Activated B cell treated with CpG ODN at 0.5 μM for 24 hours (primary cell): ENCODE data around the gene LRIG1. TPM values are rescaled to one million over a fixed set of nuclear protein-coding genes. Genes with fewer than 3 reads are reported as not detected.

ENCODE experiments used
- ATAC-seq: fragments of 200-7000 bp; cut with Tn5 transposase; one replicate; pipeline ENCODE4 v1.10.0; 2021; ENCODE audit warnings: low read depth, mild to moderate bottlenecking, moderate library complexity
- CTCF ChIA-PET: fragments of 350-600 bp; sonication (Branson Sonifier 250); formaldehyde crosslinking; loops from one replicate; lab custom pipeline; 2021; ENCODE audit warnings: antibody characterized with exemption; lab: Charles Lee
- POLR2A ChIA-PET: fragments of 350-600 bp; sonication (Branson Sonifier 250); formaldehyde crosslinking; loops from one replicate; lab custom pipeline; 2021; ENCODE audit warnings: antibody characterized with exemption; lab: Charles Lee
- DNase-seq: peaks from one replicate; pipeline ENCODE4 v3.0.0; 2022
- H3K27ac Mint-ChIP-seq: one replicate; pipeline ENCODE4 v1.8.0; 2020; ENCODE audit warnings: mixed read lengths
- H3K27me3 Mint-ChIP-seq: one replicate; pipeline ENCODE4 v1.8.0; 2021; ENCODE audit warnings: mixed read lengths
- H3K36me3 Mint-ChIP-seq: one replicate; pipeline ENCODE4 v1.8.0; 2021; ENCODE audit warnings: low read depth, mixed read lengths
- H3K4me1 Mint-ChIP-seq: one replicate; pipeline ENCODE4 v1.8.0; 2021; ENCODE audit warnings: mixed read lengths
- H3K4me3 Mint-ChIP-seq: one replicate; pipeline ENCODE4 v1.8.0; 2020; ENCODE audit warnings: mild to moderate bottlenecking, mixed read lengths
- H3K9me3 Mint-ChIP-seq: one replicate; pipeline ENCODE4 v1.8.0; 2020; ENCODE audit warnings: mixed read lengths
- intact Hi-C: fragments of 100-400 bp; cut with micrococcal nuclease; formaldehyde crosslinking; loops from one replicate; pipeline ENCODE4 v1.15.1; 2024
- total RNA-seq: library from RNA; stranded (reverse); gene quantifications from 2 replicates; pipeline ENCODE4 v1.2.3, GENCODE V29; 2022
- TF ChIP-seq, protein P1 (sequence below): fragments of 200-600 bp; IDR thresholded peaks from one replicate; pipeline ENCODE4 v1.8.0; 2022; ENCODE audit warnings: antibody characterized with exemption, mild to moderate bottlenecking

LRIG1 gene
- total RNA-seq, 1 donor from 2014 or later = 9.7 TPM

GRCh38 chr3:66355394-66355793, 145.4 kb downstream of the LRIG1 start:
- POLR2A ChIA-PET = no interaction called here
- no peaks in the 10 kb centered on the region for H3K27me3 Mint-ChIP-seq

GRCh38 chr3:66354001-66354400, 146.8 kb downstream of the LRIG1 start:
- Mint-ChIP-seq H3K27ac (no peak overlapping the region), H3K4me1 (no peaks in the 10 kb centered on the region), H3K27me3 (no peaks in the 10 kb centered on the region), H3K36me3 (peaks cover 18% of the 10 kb centered on the region), H3K9me3 (no peaks in the 10 kb centered on the region), H3K4me3 (no peak overlapping the region)
- ChIA-PET POLR2A (no interaction called here), CTCF (no interaction called here)
- intact Hi-C loops = no loop called here
- TF ChIP-seq, protein P1, sequence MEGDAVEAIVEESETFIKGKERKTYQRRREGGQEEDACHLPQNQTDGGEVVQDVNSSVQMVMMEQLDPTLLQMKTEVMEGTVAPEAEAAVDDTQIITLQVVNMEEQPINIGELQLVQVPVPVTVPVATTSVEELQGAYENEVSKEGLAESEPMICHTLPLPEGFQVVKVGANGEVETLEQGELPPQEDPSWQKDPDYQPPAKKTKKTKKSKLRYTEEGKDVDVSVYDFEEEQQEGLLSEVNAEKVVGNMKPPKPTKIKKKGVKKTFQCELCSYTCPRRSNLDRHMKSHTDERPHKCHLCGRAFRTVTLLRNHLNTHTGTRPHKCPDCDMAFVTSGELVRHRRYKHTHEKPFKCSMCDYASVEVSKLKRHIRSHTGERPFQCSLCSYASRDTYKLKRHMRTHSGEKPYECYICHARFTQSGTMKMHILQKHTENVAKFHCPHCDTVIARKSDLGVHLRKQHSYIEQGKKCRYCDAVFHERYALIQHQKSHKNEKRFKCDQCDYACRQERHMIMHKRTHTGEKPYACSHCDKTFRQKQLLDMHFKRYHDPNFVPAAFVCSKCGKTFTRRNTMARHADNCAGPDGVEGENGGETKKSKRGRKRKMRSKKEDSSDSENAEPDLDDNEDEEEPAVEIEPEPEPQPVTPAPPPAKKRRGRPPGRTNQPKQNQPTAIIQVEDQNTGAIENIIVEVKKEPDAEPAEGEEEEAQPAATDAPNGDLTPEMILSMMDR = no peak
- no peak for DNase-seq
- no peak for ATAC-seq

More at GRCh38 chr3:66355394-66355793, 145.4 kb downstream of the LRIG1 start:
- no peak for DNase-seq
- H3K36me3 Mint-ChIP-seq = peaks cover 14% of the 10 kb centered on the region
- ATAC-seq = no peak
- TF ChIP-seq, protein P1 = no peak
- H3K4me3 Mint-ChIP-seq = no peak overlapping the region
- H3K4me1 Mint-ChIP-seq = no peaks in the 10 kb centered on the region
- intact Hi-C loops = no loop called here
- CTCF ChIA-PET = no interaction called here
- no peaks in the 10 kb centered on the region for H3K9me3 Mint-ChIP-seq
- no peak overlapping the region for H3K27ac Mint-ChIP-seq

- Mint-ChIP-seq H3K9me3 (no peaks in the 10 kb centered on the region), H3K27ac (no peak overlapping the region), H3K27me3 (no peaks in the 10 kb centered on the region), H3K4me3 (no peak overlapping the region), H3K36me3 (peaks cover 21% of the 10 kb centered on the region), H3K4me1 (no peaks in the 10 kb centered on the region)
- DNase-seq = no peak
- ChIA-PET POLR2A (no interaction called here), CTCF (no interaction called here)
- ATAC-seq = no peak
- intact Hi-C loops = no loop called here
- TF ChIP-seq, protein P1 = no peak
Measured at GRCh38 chr3:66353530-66353929, 147.3 kb downstream of the LRIG1 start.

- H3K4me3 Mint-ChIP-seq = no peak overlapping the region
- intact Hi-C loops = no loop called here
- DNase-seq = no peak
- peaks cover 24% of the 10 kb centered on the region for H3K36me3 Mint-ChIP-seq
- H3K4me1 Mint-ChIP-seq = no peaks in the 10 kb centered on the region
- ChIA-PET POLR2A (no interaction called here), CTCF (no interaction called here)
- no peak overlapping the region for H3K27ac Mint-ChIP-seq
- ATAC-seq = no peak
- no peaks in the 10 kb centered on the region for H3K9me3 Mint-ChIP-seq
- no peaks in the 10 kb centered on the region for H3K27me3 Mint-ChIP-seq
- TF ChIP-seq, protein P1 = no peak
Measured at GRCh38 chr3:66353039-66353438, 147.8 kb downstream of the LRIG1 start.

DNA sequence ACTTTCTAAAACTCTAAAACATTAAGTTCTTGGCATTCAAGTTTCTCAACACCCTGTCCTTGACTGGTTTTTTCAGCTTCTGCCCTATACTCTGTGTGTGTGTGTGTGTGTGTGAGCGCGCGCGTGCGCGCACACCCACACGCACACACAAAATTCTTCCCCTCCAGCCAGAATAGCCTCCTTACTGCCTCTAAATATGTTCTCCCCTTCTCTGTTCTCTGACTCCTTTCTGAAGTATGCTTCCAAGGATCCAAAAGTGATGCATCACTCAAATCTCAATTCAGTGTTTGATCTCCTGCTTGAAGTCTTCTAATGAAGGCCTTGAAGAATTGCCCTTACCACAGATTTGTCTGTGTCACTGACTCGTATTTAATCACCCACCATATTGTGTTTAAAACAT, 150.2 kb downstream of the LRIG1 start:
- Mint-ChIP-seq H3K27me3 (no peaks in the 10 kb centered on the region), H3K4me3 (no peak overlapping the region), H3K4me1 (no peaks in the 10 kb centered on the region), H3K36me3 (peaks cover 40% of the 10 kb centered on the region), H3K9me3 (peaks cover 8% of the 10 kb centered on the region), H3K27ac (no peak overlapping the region)
- DNase-seq (no peak), ATAC-seq (no peak)
- POLR2A ChIA-PET = no interaction called here
- TF ChIP-seq, protein P1 = no peak
- intact Hi-C loops = no loop called here
- CTCF ChIA-PET = interaction anchor here (1.5 kb wide), 1 partner anchor 28 kb away, joined by 3 read pairs; no protein-coding TSS in a partner anchor
